Measurements from ENCODE around the gene ORM2.

The ORM2 gene

GRCh38 chr9:114371973-114372917 lies 42.6 kb downstream of the ORM2 start:
- DNase-seq, result peak in 1 of 2 experiments; percentile 59

DNA sequence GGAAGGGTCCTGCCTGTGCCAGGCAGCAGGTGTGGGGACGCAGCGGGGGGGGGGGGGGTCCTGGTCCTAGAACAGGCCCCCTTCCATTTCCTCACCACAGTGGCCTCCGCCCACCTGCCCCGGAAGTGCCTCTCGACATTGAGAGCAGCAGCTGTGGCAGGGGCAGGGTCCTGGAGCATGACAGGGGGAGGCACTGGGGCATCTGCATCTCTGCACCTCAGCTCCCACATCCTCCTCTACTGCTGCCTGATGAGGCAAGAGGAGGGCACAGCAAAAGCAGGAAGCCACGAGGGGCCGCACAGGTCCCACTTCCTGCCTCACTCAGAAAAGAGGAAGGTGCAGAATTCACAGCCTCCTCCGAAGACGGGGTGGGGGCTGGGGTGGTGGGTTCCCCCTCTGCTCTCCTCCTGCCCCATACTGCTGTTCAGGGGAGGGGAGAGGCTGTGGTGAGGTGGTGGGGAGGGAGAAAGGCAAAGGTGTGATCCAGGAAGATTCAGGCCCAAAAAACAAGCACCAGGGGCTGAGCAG lies 43.3 kb downstream of the ORM2 start:
- DNase-seq, result peak; percentile 76 to 83

DNA sequence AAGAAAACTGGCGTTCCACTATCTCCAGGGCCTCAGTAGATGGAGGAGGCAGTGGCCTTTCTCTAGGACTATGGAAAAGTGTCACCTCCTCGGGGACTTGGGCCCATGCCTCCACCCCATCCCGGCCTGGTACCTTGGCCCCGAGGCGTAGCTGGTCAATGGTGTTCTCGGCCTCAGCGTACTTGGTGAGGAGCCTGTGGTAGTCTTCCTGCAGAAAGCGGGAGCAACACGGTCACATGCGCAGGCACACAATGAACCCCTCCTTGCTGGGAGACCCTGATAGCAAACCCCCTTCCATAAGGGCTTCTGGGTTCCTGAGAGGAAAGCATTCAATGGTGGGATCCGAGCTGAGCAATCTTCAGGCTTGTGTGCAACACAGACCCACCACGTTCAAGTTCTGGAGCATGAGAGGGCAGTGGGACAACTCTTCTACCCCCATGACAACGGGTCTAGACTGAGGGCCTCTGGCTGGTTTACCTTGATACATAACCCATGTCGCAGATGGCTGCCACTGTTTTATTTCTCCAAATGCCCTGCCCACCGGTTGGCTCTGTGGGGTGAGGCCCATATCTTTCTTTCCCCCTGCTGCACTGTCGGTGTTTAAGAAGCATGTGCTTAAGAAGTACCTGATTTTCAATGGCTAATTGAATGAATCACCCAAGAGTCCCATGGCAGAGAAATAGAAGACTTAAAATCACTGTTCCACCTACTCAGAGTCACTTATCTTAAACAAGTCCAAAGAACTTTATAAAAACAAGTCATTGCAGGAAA lies 44.5 kb downstream of the ORM2 start:
- DNase-seq, result no peak

DNA sequence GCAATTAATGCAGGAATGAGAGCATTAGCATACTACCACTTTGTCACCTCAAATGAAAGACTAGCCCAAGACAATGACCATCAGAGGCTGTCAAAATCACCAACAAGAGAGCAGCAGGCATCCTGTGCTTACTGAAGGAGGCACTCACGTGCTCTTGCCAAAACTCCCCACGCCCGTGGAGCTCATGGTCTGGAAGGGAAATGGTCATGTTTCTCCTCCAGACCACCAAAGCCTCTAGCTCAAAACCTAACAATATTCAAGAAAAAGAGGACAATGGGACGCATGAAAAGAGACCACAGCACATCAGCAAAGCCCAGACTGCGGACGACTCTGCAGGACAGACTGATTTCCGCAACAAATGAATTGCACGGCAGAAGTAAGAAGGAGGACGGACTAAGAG lies 45.3 kb downstream of the ORM2 start:
- DNase-seq, result no peak

GRCh38 chr9:114375386-114376175 lies 45.9 kb downstream of the ORM2 start:
- no peak for DNase-seq

GRCh38 chr9:114376586-114377445 lies 47.1 kb downstream of the ORM2 start:
- DNase-seq, result no peak

DNA sequence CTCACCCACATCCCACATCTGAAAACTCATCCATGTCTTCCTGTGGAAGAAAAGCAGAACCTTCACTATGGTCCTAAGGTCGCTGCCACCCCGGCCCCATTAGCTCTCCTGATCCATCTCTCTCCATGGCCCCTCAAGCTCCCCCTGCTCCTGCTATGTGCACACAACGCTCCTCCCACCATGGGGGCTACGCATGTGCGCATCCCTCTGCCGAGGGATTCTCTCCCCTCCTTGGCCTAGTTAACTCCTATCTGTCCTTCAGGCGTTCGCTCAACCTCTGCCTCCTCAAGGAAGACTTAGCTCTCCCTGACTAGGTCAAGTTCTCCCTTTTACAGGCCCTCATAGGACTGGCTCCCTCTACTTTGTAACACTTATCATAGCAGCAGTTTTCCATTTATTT lies 48.3 kb downstream of the ORM2 start:
- DNase-seq, result no peak

DNA sequence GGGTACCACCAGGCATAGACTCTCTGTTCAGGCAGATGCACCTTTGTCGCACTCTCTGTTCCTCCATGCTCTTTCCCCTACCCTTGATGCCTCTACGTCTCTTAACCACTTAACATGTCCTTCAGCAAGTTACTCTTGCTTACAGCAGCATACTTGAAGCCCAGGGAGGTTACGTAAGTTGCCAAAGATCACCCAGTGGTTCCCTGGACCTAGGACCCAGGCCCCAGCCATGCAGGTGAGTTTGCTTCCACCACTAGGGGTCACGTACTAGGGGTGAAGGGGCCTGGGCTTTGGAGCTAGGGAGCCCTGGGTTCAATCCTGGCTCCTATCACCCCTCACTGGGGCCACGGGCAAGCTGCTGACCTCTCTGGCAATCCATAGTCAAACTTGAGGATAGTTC lies 49.2 kb downstream of the ORM2 start:
- no peak for DNase-seq

All from activated CD4-positive, alpha-beta T cell treated with anti-CD3 and anti-CD28 coated beads, Interleukin-2, amount 50 U/mL, for 48 hours (primary cell).